Ascending aorta (tissue), 2 donors: ENCODE results near the gene MRPS12. TPM values are rescaled to one million over a fixed set of nuclear protein-coding genes. Genes with fewer than 3 reads are reported as not detected.

Experiments used
- DNase-seq, 2 donors: peaks; one replicate each; pipeline ENCODE4 v3.0.0-alpha.2; 2019; ENCODE audit warnings: low spot score in 2 of 2
- H3K27ac ChIP-seq, 2 donors: fragments of 200-600 bp; sonication (generic); one replicate each; pipeline ENCODE4 v1.5.1; 2016 to 2017; ENCODE audit warnings: mild to moderate bottlenecking in 1 of 2
- H3K27me3 ChIP-seq: fragments of 200-600 bp; sonication (generic); one replicate; pipeline ENCODE4 v1.5.1; 2017
- H3K36me3 ChIP-seq, 2 donors: fragments of 200-600 bp; sonication (generic); one replicate each; pipeline ENCODE4 v1.5.1; 2016
- H3K4me1 ChIP-seq, 2 donors: fragments of 200-600 bp; sonication (generic); one replicate each; pipeline ENCODE4 v1.5.1; 2016 to 2017; ENCODE audit warnings: mild to moderate bottlenecking in 1 of 2
- H3K4me3 ChIP-seq, 2 donors: fragments of 200-600 bp; sonication (generic); one replicate each; pipeline ENCODE4 v1.5.1; 2016 to 2017; ENCODE audit warnings: mild to moderate bottlenecking in 1 of 2
- H3K9me3 ChIP-seq, 2 donors: fragments of 200-600 bp; sonication (generic); one replicate each; pipeline ENCODE4 v1.5.1; 2016
- intact Hi-C: fragments of 100-400 bp; cut with DNase I; formaldehyde crosslinking; loops from one replicate; pipeline ENCODE4 v1.15.1; 2023
- total RNA-seq: library from RNA; depleted of rRNA; stranded (reverse); fragments of >200 nt; gene quantifications from one replicate; pipeline ENCODE4 v1.1.0, GENCODE V29; 2016
- TF ChIP-seq, protein P1 (sequence below), 3 experiments: fragments of 200-600 bp in 2 of 3; fragments of 450-650 bp in 1 of 3; sonication (generic) in 2 of 3; IDR thresholded peaks; one replicate each; pipeline ENCODE4 v1.5.1; 2016 to 2019; ENCODE audit warnings: antibody characterized with exemption in 3 of 3, mild to moderate bottlenecking in 1 of 3, moderate library complexity in 1 of 3

Gene MRPS12
- total RNA-seq, 1 donor from 2014 or later: 9.9 TPM

- intact Hi-C loops: loop anchor here (5.0 kb wide), 1 partner anchor 365 kb away; the partner anchor contains the start of gene SAMD4B
- Histone ChIP-seq H3K36me3 (no peaks in the 10 kb centered on the region), H3K27me3 (no peaks in the 10 kb centered on the region), H3K4me3 (no peak overlapping the region), H3K9me3 (no peaks in the 10 kb centered on the region), H3K4me1 (peaks cover 0 to 11% of the 10 kb centered on the region in 2 donors), H3K27ac (no peak overlapping the region)
- TF ChIP-seq, protein P1, sequence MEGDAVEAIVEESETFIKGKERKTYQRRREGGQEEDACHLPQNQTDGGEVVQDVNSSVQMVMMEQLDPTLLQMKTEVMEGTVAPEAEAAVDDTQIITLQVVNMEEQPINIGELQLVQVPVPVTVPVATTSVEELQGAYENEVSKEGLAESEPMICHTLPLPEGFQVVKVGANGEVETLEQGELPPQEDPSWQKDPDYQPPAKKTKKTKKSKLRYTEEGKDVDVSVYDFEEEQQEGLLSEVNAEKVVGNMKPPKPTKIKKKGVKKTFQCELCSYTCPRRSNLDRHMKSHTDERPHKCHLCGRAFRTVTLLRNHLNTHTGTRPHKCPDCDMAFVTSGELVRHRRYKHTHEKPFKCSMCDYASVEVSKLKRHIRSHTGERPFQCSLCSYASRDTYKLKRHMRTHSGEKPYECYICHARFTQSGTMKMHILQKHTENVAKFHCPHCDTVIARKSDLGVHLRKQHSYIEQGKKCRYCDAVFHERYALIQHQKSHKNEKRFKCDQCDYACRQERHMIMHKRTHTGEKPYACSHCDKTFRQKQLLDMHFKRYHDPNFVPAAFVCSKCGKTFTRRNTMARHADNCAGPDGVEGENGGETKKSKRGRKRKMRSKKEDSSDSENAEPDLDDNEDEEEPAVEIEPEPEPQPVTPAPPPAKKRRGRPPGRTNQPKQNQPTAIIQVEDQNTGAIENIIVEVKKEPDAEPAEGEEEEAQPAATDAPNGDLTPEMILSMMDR (IDR thresholded peaks at IDR 0.05): no peak
- DNase-seq: no peak
Measured at GRCh38 chr19:38977445-38978325, 46.9 kb downstream of the MRPS12 start.

DNA sequence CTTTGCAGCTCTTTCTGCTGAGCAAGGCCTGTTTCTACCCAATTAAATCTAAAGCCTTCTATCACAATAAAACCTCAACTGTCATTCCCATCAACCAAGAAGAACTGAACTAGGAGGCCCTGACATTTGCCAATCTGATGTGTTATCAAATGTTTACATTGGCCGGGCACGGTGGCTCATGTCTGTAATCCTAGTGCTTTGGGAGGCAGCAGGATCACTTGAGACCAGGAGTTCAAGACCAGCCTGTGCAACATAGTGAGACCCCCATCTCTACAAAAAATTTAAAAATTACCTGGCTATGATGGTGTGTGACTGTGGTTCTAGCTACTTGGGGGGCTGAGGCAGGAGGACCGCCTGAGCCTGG lies 47.6 kb downstream of the MRPS12 start:
- no peak for DNase-seq
- peaks cover 0 to 11% of the 10 kb centered on the region in 2 donors for H3K4me1 ChIP-seq
- no peak overlapping the region for H3K4me3 ChIP-seq

GRCh38 chr19:38979812-38980211 lies 49.1 kb downstream of the MRPS12 start:
- TF ChIP-seq, protein P1 (IDR thresholded peaks at IDR 0.05): no peak
- DNase-seq: no peak
- no peaks in the 10 kb centered on the region for H3K36me3 ChIP-seq
- intact Hi-C loops: loop anchor here (5.0 kb wide), 1 partner anchor 362 kb away; the partner anchor contains the start of gene SAMD4B
- no peaks in the 10 kb centered on the region for H3K27me3 ChIP-seq
- H3K4me3 ChIP-seq: no peak overlapping the region
- H3K9me3 ChIP-seq: peaks cover 0 to under 1% of the 10 kb centered on the region in 2 donors
- peaks cover 0 to 8% of the 10 kb centered on the region in 2 donors for H3K4me1 ChIP-seq
- H3K27ac ChIP-seq: no peak overlapping the region

More for the DNA sequence above, 47.6 kb downstream of the MRPS12 start:
- TF ChIP-seq, protein P1 (IDR thresholded peaks at IDR 0.05): no peak
- intact Hi-C loops: loop anchor here (5.0 kb wide), 1 partner anchor 364 kb away; the partner anchor contains the start of gene SAMD4B
- Histone ChIP-seq H3K27ac (no peak overlapping the region), H3K27me3 (no peaks in the 10 kb centered on the region), H3K36me3 (no peaks in the 10 kb centered on the region), H3K9me3 (no peaks in the 10 kb centered on the region)

DNA sequence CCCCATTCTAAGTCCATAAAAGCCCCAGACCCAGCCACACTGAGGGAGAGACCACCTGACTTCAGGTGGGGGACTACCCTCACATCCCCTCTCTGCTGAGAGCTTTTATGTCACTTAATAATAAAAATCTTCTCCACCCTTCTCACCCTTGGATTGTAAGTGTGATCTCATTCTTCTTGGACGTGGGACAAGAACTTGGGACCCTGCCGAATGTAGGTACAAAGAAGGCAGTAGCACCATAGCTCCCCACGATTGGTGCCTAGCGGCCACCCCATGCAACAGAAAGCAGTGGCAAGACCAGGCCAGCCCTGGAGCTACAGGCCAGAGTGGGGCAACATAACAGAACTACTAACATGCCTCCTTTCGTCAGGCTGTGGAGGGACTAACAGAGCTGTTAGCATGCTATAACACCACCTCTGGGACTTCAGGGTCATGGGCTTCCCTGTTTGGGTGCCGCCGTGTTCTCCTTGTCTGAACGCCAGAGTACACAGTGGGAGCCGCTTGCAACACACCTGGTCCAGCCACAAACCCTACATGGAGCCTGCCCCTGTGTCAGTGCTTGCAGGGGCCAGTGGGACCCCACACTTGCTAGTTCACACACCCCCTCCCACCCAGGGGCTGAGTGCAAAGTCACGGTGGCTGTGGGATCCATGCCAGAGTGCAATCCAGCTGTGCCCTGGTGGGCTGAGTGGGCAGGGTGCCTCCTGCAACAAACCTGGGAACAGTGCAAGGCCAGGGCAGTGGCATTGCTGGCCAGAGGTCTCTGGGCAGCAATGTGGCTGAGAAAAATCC lies 50.0 kb downstream of the MRPS12 start:
- Histone ChIP-seq H3K4me3 (no peak overlapping the region), H3K9me3 (peaks cover 0 to 4% of the 10 kb centered on the region in 2 donors), H3K27me3 (no peaks in the 10 kb centered on the region), H3K4me1 (peaks cover 0 to 7% of the 10 kb centered on the region in 2 donors), H3K36me3 (no peaks in the 10 kb centered on the region), H3K27ac (no peak overlapping the region)
- TF ChIP-seq, protein P1 (IDR thresholded peaks at IDR 0.05): no peak
- intact Hi-C loops: no loop called here
- DNase-seq: no peak

Other genes with a start within 250 kb of the MRPS12 start
- not detected for gene CAPN12, start 186.5 kb upstream of the MRPS12 start, total RNA-seq
- not detected for gene LGALS7, start 157.4 kb upstream of the MRPS12 start, total RNA-seq
- not detected for gene LGALS7B, start 141.7 kb upstream of the MRPS12 start, total RNA-seq
- not detected for gene LGALS4, start 118.0 kb upstream of the MRPS12 start, total RNA-seq
- 67.6 TPM for gene ECH1, start 99.2 kb upstream of the MRPS12 start, total RNA-seq
- gene HNRNPL, start 81.0 kb upstream of the MRPS12 start, total RNA-seq: 110 TPM
- 7.0 TPM for gene RINL, start 52.7 kb upstream of the MRPS12 start, total RNA-seq
- 53.1 TPM for gene SIRT2, start 31.3 kb upstream of the MRPS12 start, total RNA-seq
- 6.3 TPM for gene NFKBIB, start 31.0 kb upstream of the MRPS12 start, total RNA-seq
- not detected for gene CCER2, start 18.8 kb upstream of the MRPS12 start, total RNA-seq
- gene SARS2, start 181 bp upstream of the MRPS12 start, total RNA-seq: 1.4 TPM
- 47.4 TPM for gene FBXO17, start 44.8 kb downstream of the MRPS12 start, total RNA-seq
- gene FBXO27, start 101.6 kb downstream of the MRPS12 start, total RNA-seq: 144 TPM
- not detected for gene ACP7, start 153.4 kb downstream of the MRPS12 start, total RNA-seq
- gene PAK4, start 194.8 kb downstream of the MRPS12 start, total RNA-seq: 27.4 TPM